Osteocyte (in vitro differentiated cells): ENCODE results near the gene RALGPS1. TPM values are rescaled to one million over a fixed set of nuclear protein-coding genes. Genes with fewer than 3 reads are reported as not detected.

Source experiments
- DNase-seq: peaks from one replicate; pipeline ENCODE4 v3.0.0; 2021; ENCODE audit warnings: mixed read lengths; ENCODE audit not compliant: unreplicated experiment; ENCODE audit errors: extremely low spot score
- H3K27ac Mint-ChIP-seq: one replicate; pipeline ENCODE4 v1.8.0; 2021; ENCODE audit warnings: mild to moderate bottlenecking, mixed read lengths; ENCODE audit not compliant: unreplicated experiment
- H3K27me3 Mint-ChIP-seq: one replicate; pipeline ENCODE4 v1.8.0; 2021; ENCODE audit warnings: mixed read lengths; ENCODE audit not compliant: unreplicated experiment
- H3K36me3 Mint-ChIP-seq: one replicate; pipeline ENCODE4 v1.8.0; 2021; ENCODE audit warnings: mixed read lengths; ENCODE audit not compliant: unreplicated experiment
- H3K4me1 Mint-ChIP-seq: one replicate; pipeline ENCODE4 v1.8.0; 2021; ENCODE audit warnings: mixed read lengths; ENCODE audit not compliant: unreplicated experiment
- H3K4me3 Mint-ChIP-seq: one replicate; pipeline ENCODE4 v1.8.0; 2021; ENCODE audit warnings: mild to moderate bottlenecking, moderate library complexity, mixed read lengths; ENCODE audit not compliant: unreplicated experiment
- H3K9me3 Mint-ChIP-seq: one replicate; pipeline ENCODE4 v1.8.0; 2021; ENCODE audit warnings: mixed read lengths; ENCODE audit not compliant: unreplicated experiment
- total RNA-seq: library from RNA; stranded (reverse); gene quantifications from 2 replicates; pipeline ENCODE4 v1.2.1, GENCODE V29; 2021
- TF ChIP-seq, protein P1 (sequence below): fragments of 200-600 bp; sonication (generic); IDR thresholded peaks from 2 replicates; pipeline ENCODE4 v1.5.0; 2021; ENCODE audit warnings: antibody characterized with exemption, mild to moderate bottlenecking, moderate library complexity

RALGPS1 gene
- total RNA-seq, 1 donor from 2014 or later = 9.9 TPM

DNA sequence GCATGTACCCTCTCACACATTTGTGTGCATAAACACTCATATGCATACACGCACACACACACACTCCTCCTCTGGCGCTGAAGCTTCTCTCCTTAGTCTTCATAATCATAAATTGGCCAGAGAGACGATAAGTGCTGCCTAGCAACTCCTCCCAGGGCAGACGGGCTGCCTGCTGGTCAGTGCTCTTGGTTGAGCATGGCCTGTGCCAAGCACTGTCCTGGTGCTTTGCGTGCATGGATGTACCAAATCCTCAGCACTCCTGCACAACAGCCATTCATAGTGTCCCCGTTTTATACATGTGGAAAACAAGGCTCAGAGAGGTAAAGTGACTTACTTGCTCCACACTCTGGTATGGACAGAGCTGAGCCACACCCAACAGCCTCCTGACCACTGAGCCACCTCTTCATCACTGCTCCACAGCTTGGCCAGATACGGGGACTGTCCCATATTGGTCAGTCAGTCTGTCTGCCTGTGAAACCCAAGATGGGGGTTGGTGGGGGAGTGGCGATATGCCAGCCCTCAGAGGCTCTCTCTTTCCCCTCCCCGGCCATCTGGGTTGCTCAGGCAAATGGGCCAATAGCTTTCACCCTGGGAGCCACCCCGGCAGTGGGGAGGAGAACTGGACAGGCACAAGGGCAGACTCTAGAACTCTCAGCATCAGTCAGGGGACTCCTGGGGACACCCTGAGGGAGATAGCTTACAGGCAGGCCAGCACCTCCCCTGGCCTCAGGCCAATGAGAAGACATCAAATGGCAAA is 285.7 kb downstream of the RALGPS1 start:
- TF ChIP-seq, protein P1, sequence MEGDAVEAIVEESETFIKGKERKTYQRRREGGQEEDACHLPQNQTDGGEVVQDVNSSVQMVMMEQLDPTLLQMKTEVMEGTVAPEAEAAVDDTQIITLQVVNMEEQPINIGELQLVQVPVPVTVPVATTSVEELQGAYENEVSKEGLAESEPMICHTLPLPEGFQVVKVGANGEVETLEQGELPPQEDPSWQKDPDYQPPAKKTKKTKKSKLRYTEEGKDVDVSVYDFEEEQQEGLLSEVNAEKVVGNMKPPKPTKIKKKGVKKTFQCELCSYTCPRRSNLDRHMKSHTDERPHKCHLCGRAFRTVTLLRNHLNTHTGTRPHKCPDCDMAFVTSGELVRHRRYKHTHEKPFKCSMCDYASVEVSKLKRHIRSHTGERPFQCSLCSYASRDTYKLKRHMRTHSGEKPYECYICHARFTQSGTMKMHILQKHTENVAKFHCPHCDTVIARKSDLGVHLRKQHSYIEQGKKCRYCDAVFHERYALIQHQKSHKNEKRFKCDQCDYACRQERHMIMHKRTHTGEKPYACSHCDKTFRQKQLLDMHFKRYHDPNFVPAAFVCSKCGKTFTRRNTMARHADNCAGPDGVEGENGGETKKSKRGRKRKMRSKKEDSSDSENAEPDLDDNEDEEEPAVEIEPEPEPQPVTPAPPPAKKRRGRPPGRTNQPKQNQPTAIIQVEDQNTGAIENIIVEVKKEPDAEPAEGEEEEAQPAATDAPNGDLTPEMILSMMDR = no peak
- Mint-ChIP-seq H3K4me3 (no peak overlapping the region), H3K9me3 (no peaks in the 10 kb centered on the region), H3K4me1 (peaks cover 23% of the 10 kb centered on the region), H3K27me3 (no peaks in the 10 kb centered on the region), H3K27ac (no peak overlapping the region), H3K36me3 (no peaks in the 10 kb centered on the region)
- DNase-seq = no peak

DNA sequence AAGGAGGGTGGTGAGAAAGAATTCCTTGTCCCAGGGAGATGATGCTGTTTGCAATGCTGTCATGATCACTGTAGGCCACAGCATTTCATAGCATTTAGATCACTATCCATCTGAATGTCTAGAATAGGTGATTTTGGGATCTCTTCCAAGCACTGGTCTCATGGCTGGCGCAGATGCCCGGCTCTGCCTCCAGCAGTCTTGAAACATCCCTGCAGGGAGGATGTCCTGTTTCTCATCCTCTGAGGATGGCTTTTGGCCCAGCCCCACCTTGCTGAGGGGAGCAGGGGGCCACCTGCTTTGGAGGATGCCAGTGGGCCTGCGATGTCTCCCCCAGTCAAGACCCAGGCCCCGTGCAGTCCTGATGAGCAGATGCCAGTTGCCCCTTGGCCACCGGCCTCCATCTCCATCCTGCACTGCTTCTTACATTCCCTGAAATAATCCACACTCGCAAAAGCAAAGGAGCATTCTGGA is 286.5 kb downstream of the RALGPS1 start:
- DNase-seq = no peak
- peaks cover 28% of the 10 kb centered on the region for H3K4me1 Mint-ChIP-seq
- H3K9me3 Mint-ChIP-seq = no peaks in the 10 kb centered on the region

DNA sequence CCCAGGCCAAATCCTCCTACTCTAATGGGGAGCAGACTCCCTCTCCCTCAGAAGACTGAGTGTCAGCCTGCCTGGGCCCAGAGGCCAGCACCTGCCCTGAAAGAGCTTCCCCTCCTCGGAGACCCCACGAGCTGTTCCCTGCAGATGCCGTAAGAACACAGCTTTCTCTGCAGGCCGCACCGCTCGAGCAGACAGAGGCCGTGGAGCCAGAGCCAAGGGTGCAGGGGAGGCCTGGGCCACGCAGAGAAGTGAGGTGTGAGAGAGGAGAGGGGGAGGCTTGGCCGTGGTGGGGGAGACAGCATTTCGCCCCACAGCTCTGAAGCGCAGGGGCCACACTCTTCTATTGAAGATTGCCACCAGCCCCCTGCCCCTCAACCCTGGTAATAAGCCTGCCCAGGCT is 287.1 kb downstream of the RALGPS1 start:
- no peak overlapping the region for H3K27ac Mint-ChIP-seq
- no peak overlapping the region for H3K4me3 Mint-ChIP-seq
- no peaks in the 10 kb centered on the region for H3K36me3 Mint-ChIP-seq
- TF ChIP-seq, protein P1 = no peak
- H3K9me3 Mint-ChIP-seq = no peaks in the 10 kb centered on the region
- DNase-seq = no peak
- peaks cover 27% of the 10 kb centered on the region for H3K4me1 Mint-ChIP-seq
- H3K27me3 Mint-ChIP-seq = no peaks in the 10 kb centered on the region

More for the DNA sequence above, 286.5 kb downstream of the RALGPS1 start:
- TF ChIP-seq, protein P1 = no peak
- Mint-ChIP-seq H3K36me3 (no peaks in the 10 kb centered on the region), H3K27me3 (no peaks in the 10 kb centered on the region), H3K27ac (no peak overlapping the region), H3K4me3 (no peak overlapping the region)

DNA sequence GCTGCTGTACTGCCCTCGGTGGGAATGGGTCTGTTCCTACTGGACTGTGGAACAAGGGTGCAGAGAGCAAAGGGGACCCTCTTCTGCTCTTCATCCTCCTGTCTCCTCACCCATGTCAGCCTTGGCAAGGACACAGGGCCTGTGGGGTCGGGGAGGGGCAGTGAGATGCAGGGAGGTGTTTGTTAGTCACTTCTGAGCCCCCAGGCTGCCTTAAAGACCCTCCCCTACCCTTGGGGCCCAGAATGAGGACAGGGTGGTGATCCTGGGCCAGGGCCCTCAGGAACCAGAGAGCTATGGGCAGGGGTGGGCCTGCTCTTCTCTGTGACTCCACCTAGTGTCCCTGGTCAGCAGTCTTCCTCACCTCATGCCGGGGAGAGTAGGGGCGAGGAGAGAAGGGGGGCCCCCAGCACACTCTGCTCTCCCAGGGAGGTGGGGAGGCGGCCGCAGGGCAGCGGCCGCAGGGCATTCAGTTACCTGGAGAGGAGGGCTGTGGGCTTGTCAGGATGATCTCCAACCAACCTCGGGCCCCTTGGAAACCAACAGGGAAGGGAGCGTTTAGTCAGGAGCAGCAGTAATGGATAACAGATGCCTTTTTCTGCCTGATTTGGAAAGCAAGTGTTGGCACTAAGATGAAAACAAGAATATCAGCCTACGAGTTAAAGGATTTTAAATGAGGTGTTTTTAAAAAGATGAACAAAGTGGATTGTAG is 288.0 kb downstream of the RALGPS1 start:
- no peaks in the 10 kb centered on the region for H3K36me3 Mint-ChIP-seq
- no peaks in the 10 kb centered on the region for H3K27me3 Mint-ChIP-seq
- TF ChIP-seq, protein P1 = no peak
- H3K27ac Mint-ChIP-seq = no peak overlapping the region
- H3K4me1 Mint-ChIP-seq = peaks cover 20% of the 10 kb centered on the region
- H3K4me3 Mint-ChIP-seq = no peak overlapping the region
- no peaks in the 10 kb centered on the region for H3K9me3 Mint-ChIP-seq
- no peak for DNase-seq

DNA sequence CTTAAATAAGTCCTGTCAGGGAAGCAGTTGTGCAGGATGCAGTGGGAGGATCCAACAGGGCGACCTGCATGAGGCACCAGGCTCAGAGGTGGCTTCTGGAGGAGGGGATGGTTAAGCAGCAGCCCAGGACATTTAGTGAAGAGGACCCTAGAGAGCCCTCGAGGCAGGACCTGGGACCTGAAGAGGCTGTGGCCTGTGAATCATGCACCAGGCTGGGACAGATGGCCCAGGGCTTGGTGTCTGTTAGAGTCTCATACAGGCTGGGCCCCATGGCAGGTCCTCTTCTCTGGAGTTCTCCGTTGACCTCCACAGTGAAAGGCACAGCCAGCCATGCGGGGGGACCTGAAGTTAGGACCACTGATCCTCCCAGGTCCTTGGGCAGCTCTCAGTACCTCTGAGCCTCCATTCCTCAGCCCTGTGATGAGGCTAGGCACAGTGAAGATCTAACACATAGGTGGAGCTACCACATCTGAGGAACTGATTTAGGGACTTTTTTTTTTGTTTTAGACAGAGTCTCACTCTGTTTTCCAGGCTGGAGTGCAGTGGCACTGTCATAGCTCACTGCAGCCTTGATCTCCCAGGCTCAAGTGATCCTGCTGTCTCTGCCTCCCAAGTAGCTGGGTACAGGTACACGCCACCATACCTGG is 289.2 kb downstream of the RALGPS1 start:
- Mint-ChIP-seq H3K36me3 (no peaks in the 10 kb centered on the region), H3K27me3 (no peaks in the 10 kb centered on the region)
- DNase-seq = no peak

More for the DNA sequence above, 289.2 kb downstream of the RALGPS1 start:
- no peak overlapping the region for H3K4me3 Mint-ChIP-seq
- TF ChIP-seq, protein P1 = no peak
- H3K27ac Mint-ChIP-seq = no peak overlapping the region
- no peaks in the 10 kb centered on the region for H3K9me3 Mint-ChIP-seq
- H3K4me1 Mint-ChIP-seq = peaks cover 10% of the 10 kb centered on the region
